B cell (primary cell): ENCODE results near the gene PUM1. TPM values are rescaled to one million over a fixed set of nuclear protein-coding genes. Genes with fewer than 3 reads are reported as not detected.

Experiments used
- ATAC-seq: fragments of 200-7000 bp; cut with Tn5 transposase; one replicate; pipeline ENCODE4 v1.10.0; 2021; ENCODE audit warnings: low read depth, mild to moderate bottlenecking, moderate number of reproducible peaks, moderate library complexity
- CTCF ChIA-PET: fragments of 350-600 bp; sonication (Branson Sonifier 250); formaldehyde crosslinking; loops from one replicate; lab custom pipeline; 2021; ENCODE audit warnings: antibody characterized with exemption, inconsistent platforms; lab: Charles Lee
- POLR2A ChIA-PET: fragments of 350-600 bp; sonication (Branson Sonifier 250); formaldehyde crosslinking; loops from one replicate; lab custom pipeline; 2021; ENCODE audit warnings: antibody characterized with exemption; lab: Charles Lee
- DNase-seq: peaks from one replicate; pipeline ENCODE4 v3.0.0; 2013
- H2AFZ ChIP-seq: 2 replicates; pipeline ENCODE4 v1.6.1; 2012; ENCODE audit warnings: mild to moderate bottlenecking, low read depth, low read length; ENCODE audit not compliant: insufficient read depth, poor library complexity, severe bottlenecking
- H3K27ac ChIP-seq, 2 donors: 1 replicate in 1 of 2; 2 replicates in 1 of 2; pipeline ENCODE4 v1.5.1; 2012 to 2013; ENCODE audit warnings: low read length in 2 of 2, mild to moderate bottlenecking in 2 of 2, moderate library complexity in 1 of 2
- H3K27me3 ChIP-seq, 4 experiments: fragments of 200-600 bp in 1 of 4; sonication (generic) in 1 of 4; replicated peaks in 1 of 4; 1 replicate in 2 of 4; 2 replicates in 2 of 4; pipeline versions ENCODE4 v1.6.1 to v1.7.0; 2013 to 2016; ENCODE audit warnings: low read length in 3 of 4, mild to moderate bottlenecking in 2 of 4, mixed read lengths in 1 of 4, moderate library complexity in 1 of 4; ENCODE audit not compliant: insufficient read depth in 4 of 4, control insufficient read depth in 3 of 4; ENCODE audit errors: control extremely low read depth in 1 of 4
- H3K36me3 ChIP-seq, 2 experiments: replicated peaks in 1 of 2; 1 replicate in 1 of 2; 2 replicates in 1 of 2; pipeline versions ENCODE4 v1.6.1 to v1.7.1; 2013; ENCODE audit warnings: low read length in 1 of 2; ENCODE audit not compliant: insufficient read depth in 2 of 2, control insufficient read depth in 1 of 2; ENCODE audit errors: control extremely low read depth in 1 of 2, extremely low read depth in 1 of 2
- H3K4me1 ChIP-seq, 2 donors: fragments of 200-600 bp in 1 of 2; sonication (generic) in 1 of 2; 1 replicate in 1 of 2; 2 replicates in 1 of 2; pipeline versions ENCODE4 v1.5.1 to v1.6.1; 2013 to 2017; ENCODE audit warnings: low read length in 2 of 2; ENCODE audit not compliant: control insufficient read depth in 2 of 2, insufficient read depth in 2 of 2
- H3K4me2 ChIP-seq: replicated peaks from 2 replicates; pipeline ENCODE3; 2012; ENCODE audit warnings: mild to moderate bottlenecking, low read depth, low read length; ENCODE audit not compliant: poor library complexity, severe bottlenecking
- H3K4me3 ChIP-seq, 5 experiments: fragments of 200-600 bp in 1 of 5; sonication (generic) in 1 of 5; 1 replicate in 3 of 5; 2 replicates in 2 of 5; pipeline versions ENCODE4 v1.5.1 to v1.7.0; 2011 to 2016; ENCODE audit warnings: low read length in 4 of 5, mild to moderate bottlenecking in 4 of 5, low read depth in 2 of 5, control low read depth in 1 of 5, moderate library complexity in 1 of 5; ENCODE audit not compliant: insufficient read depth in 1 of 5; ENCODE audit errors: control extremely low read depth in 1 of 5, extremely low read depth in 1 of 5
- H3K79me2 ChIP-seq: fragments of 200-600 bp; sonication (generic); one replicate; pipeline ENCODE4 v1.6.0; 2016; ENCODE audit warnings: low read length; ENCODE audit not compliant: control insufficient read depth, insufficient read depth
- H3K9ac ChIP-seq: fragments of 200-600 bp; sonication (generic); 2 replicates; pipeline ENCODE4 v1.6.1; 2017; ENCODE audit warnings: mild to moderate bottlenecking, low read length, moderate library complexity
- H3K9me3 ChIP-seq, 3 donors: one replicate each; pipeline versions ENCODE4 v1.6.1 to v1.7.1; 2013; ENCODE audit warnings: low read length in 2 of 3; ENCODE audit not compliant: control insufficient read depth in 2 of 3, insufficient read depth in 1 of 3; ENCODE audit errors: control extremely low read depth in 1 of 3
- H4K20me1 ChIP-seq: 2 replicates; pipeline ENCODE4 v1.6.0; 2012; ENCODE audit warnings: mild to moderate bottlenecking, low read length; ENCODE audit not compliant: insufficient read depth, control insufficient read depth, poor library complexity, severe bottlenecking
- H3K27ac Mint-ChIP-seq: one replicate; pipeline ENCODE4 v1.8.0; 2021; ENCODE audit warnings: mixed read lengths
- H3K27me3 Mint-ChIP-seq: one replicate; pipeline ENCODE4 v1.8.0; 2021; ENCODE audit warnings: mixed read lengths
- H3K4me1 Mint-ChIP-seq: one replicate; pipeline ENCODE4 v1.8.0; 2021; ENCODE audit warnings: mixed read lengths
- H3K4me3 Mint-ChIP-seq: one replicate; pipeline ENCODE4 v1.8.0; 2021; ENCODE audit warnings: mixed read lengths
- H3K9me3 Mint-ChIP-seq: one replicate; pipeline ENCODE4 v1.8.0; 2022; ENCODE audit warnings: mixed read lengths; ENCODE audit not compliant: insufficient read depth
- CTCF ChIP-seq: fragments of 200-600 bp; IDR thresholded peaks from one replicate; pipeline ENCODE4 v1.8.0; 2022; ENCODE audit warnings: antibody characterized with exemption, mild to moderate bottlenecking
- EZH2 ChIP-seq: IDR thresholded peaks from 2 replicates; pipeline ENCODE4 v1.6.1; 2012; ENCODE audit warnings: borderline replicate concordance, low read depth, mild to moderate bottlenecking, moderate library complexity, low read length; ENCODE audit not compliant: insufficient read depth, poor library complexity, severe bottlenecking
- WGBS: methylation state at CpG from one replicate; pipeline ENCODE4 v1.1.5; 2013; ENCODE audit warnings: missing lambda C conversion rate; ENCODE audit not compliant: insufficient coverage; 5-methylcytosine and 5-hydroxymethylcytosine counted together
- intact Hi-C: fragments of 100-400 bp; cut with micrococcal nuclease; formaldehyde crosslinking; loops from one replicate; pipeline ENCODE4 v1.10.0; 2022
- polyA plus RNA-seq: library from polyadenylated mRNA; depleted of rRNA; stranded (reverse); fragments of >200 nt; gene quantifications from 2 replicates; pipeline ENCODE4 v1.2.3, GENCODE V29; 2012
- total RNA-seq, 2 donors: library from RNA; stranded (reverse); fragments of 120-200 nt in 1 of 2; gene quantifications; 1 replicate in 1 of 2; 2 replicates in 1 of 2; pipeline versions ENCODE4 v1.2.3 to v1.2.4, GENCODE V29; 2013 to 2022

PUM1 gene
- total and polyA plus RNA-seq, 2 donors (not counting 1 experiment from before 2014, with no cell fraction given): 52.8 to 177 TPM

GRCh38 chr1:30915491-30916230 is 149.9 kb downstream of the PUM1 start:
- CTCF ChIA-PET: interaction anchor here (0.8 to 8.6 kb wide), 4 partner anchors 12 to 195 kb away, joined by 4 to 337 read pairs (median 76); no protein-coding TSS in a partner anchor
- Histone ChIP-seq H3K4me2 (no peak overlapping the region), H2AFZ (no peak overlapping the region), H3K79me2 (no peaks in the 10 kb centered on the region), H3K9ac (no peak overlapping the region), H3K4me1 (peaks cover 3 to 8% of the 10 kb centered on the region in 2 donors), H3K4me3 (no peak overlapping the region), H3K27me3 (peaks cover 0 to 6% (median 3%) of the 10 kb centered on the region in 4 experiments), H3K27ac (no peak overlapping the region), H3K36me3 (no peaks in the 10 kb centered on the region), H3K9me3 (no peaks in the 10 kb centered on the region), H4K20me1 (no peaks in the 10 kb centered on the region)
- DNase-seq: no peak
- no peak for TF ChIP-seq CTCF
- no peak for TF ChIP-seq EZH2
- intact Hi-C loops: no loop called here
- no peak overlapping the region for H3K27ac Mint-ChIP-seq
- no peak for ATAC-seq
- peaks cover 12% of the 10 kb centered on the region for H3K27me3 Mint-ChIP-seq
- no peaks in the 10 kb centered on the region for H3K9me3 Mint-ChIP-seq
- peaks cover 5% of the 10 kb centered on the region for H3K4me1 Mint-ChIP-seq
- H3K4me3 Mint-ChIP-seq: no peak overlapping the region
- WGBS: 90% methylated on average over 11 of the region's 13 CpGs
- POLR2A ChIA-PET: no interaction called here

- H3K9me3 ChIP-seq: no peaks in the 10 kb centered on the region
- H3K4me3 Mint-ChIP-seq: no peak overlapping the region
These were observed 150.6 kb downstream of the PUM1 start for GRCh38 chr1:30914931-30915330.

More at GRCh38 chr1:30914931-30915330, 150.6 kb downstream of the PUM1 start:
- intact Hi-C loops: no loop called here
- Histone ChIP-seq H3K9ac (no peak overlapping the region), H4K20me1 (no peaks in the 10 kb centered on the region), H2AFZ (no peak overlapping the region), H3K4me1 (peaks cover 7 to 8% of the 10 kb centered on the region in 2 donors), H3K79me2 (no peaks in the 10 kb centered on the region), H3K4me3 (no peak overlapping the region), H3K36me3 (no peaks in the 10 kb centered on the region), H3K27ac (no peak overlapping the region), H3K4me2 (no peak overlapping the region), H3K27me3 (peaks cover 0 to 11% (median 3%) of the 10 kb centered on the region in 4 experiments)
- ChIA-PET CTCF (interaction anchor here (0.8 to 8.6 kb wide), 7 partner anchors 11 to 195 kb away, joined by 4 to 337 read pairs (median 7); no protein-coding TSS in a partner anchor), POLR2A (no interaction called here)
- H3K9me3 Mint-ChIP-seq: no peaks in the 10 kb centered on the region
- WGBS: 100% methylated on average over 1 of the region's 4 CpGs
- no peak for TF ChIP-seq EZH2
- no peak for TF ChIP-seq CTCF
- H3K27ac Mint-ChIP-seq: no peak overlapping the region
- ATAC-seq (no peak), DNase-seq (no peak)
- peaks cover 12% of the 10 kb centered on the region for H3K4me1 Mint-ChIP-seq
- H3K27me3 Mint-ChIP-seq: peaks cover 14% of the 10 kb centered on the region
